ENCODE data around the gene ACOT11.

ACOT11 gene

DNA sequence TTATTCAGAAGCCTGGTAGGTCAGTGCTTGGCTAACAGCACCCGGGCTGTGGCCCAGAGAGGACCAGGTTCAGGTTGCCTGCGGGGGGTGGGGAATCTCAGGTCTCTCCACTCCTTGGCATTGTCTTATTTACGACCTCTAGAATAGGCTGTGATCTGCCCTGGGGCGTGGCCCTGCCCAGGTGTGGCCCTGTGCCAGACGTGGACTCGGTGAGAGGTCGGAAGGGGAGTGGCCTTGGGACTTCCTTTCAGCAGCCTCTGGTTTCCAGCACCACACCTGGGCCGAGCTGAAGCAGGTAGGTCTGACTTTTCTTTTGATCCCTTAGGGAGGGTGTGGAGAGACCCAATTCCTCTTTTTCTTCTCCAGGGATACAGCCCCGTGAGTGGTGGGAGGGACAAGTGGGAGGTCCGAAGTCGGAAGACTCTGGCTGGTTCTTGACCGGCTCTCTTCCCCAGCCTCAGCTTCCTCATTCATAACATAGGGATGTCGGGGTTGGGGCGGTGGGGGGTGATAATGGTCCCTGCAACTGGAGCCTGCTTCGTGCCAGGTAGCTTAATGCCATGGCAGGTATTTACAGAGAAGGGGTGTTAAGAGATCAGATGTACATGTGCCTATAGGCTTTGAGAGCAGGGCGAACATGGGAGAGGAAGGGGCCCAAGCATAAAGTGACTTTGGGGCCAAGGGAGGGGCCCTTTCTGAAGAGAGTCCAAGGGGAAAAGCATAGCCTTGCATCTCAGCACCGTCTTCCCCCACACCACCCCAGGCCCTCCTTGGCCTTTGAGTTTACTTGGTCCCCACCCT lies 16.5 kb downstream of the ACOT11 start:
- DNase-seq (ENCODE audit: low spot score), result peak; percentile 92

GRCh38 chr1:54565113-54565501 lies 17.1 kb downstream of the ACOT11 start:
- DNase-seq (ENCODE audit: low spot score), result no peak

DNA sequence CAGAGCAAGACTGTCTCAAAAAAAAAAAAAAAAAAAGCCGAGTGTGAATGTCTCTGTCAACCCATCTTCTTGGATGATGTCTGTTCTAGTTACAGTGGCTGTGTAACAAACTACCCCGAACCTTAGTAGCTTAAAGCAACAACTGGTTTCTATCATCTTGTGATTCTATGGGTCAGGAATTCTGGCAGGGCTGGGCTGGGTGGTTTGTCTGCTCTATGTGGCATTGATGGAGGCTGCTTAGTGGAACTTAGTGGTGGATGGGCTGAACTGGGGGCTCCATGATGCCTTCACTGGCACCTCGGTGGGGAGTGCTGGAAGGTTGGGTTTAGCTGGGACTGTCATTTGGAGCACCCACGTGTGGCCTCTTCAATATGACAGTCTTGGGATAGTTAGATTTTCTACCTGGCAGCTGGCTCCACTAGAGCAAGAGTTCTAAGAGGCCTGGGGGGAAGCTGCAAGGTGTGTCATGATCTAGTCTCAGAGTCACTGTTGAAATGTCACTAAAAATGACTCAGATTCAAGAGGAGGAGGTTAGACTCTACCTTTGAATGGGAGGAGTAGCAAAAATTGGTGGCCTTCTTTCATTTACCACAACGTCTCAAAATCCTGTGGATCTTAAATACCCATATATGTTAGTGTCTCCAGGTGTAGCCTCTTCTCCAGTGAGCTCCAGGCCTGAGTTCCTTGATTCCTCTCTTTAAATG lies 18.6 kb downstream of the ACOT11 start:
- DNase-seq (ENCODE audit: low spot score), result no peak

GRCh38 chr1:54567961-54568360 lies 19.9 kb downstream of the ACOT11 start:
- DNase-seq (ENCODE audit: low spot score), result no peak

DNA sequence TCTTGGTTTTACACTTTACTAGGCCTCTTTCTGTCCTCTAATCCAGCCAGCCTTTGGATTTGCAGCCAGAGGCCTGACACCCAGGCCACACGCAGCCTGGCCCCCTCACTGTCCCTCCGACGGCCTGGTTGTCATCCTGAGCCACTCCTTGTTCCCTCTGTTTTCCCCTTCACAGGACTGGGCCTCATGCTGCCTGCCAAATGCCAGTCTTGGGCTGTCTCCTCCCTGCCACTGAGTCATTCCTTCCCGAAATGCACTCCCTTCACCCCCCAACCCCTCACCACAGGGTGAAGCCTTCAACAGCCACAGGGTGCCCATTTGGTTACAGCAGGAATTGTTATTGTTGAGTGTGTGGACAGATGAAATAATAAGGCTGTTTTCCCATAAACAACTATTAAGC lies 21.3 kb downstream of the ACOT11 start:
- peak; percentile 16 for DNase-seq (ENCODE audit: low spot score)

GRCh38 chr1:54570161-54570560 lies 22.1 kb downstream of the ACOT11 start:
- DNase-seq (ENCODE audit: low spot score), result no peak

DNA sequence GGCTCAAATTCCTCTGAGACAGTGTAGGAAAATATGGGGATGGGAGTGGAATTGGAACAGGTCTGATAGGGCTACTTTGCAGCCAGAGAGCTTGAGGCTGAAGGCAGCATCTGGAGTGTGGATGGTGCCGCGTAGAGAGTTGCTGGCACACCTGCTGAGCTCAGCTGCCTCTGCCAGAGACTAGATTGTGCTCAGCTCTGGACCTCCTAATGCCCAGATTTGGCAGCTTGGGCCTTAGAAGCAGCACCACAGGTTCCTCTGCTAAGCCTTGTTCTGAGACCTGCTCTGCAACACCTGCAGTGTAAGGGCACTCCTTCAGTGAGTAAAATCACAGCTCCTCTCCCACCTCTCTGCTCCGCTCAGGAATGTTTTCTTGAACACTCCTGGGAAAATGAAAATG lies 23.3 kb downstream of the ACOT11 start:
- DNase-seq (ENCODE audit: low spot score), result no peak

- DNase-seq (ENCODE audit: low spot score), result no peak
Observed at GRCh38 chr1:54571803-54572541, 23.9 kb downstream of the ACOT11 start.

GRCh38 chr1:54572542-54572850 lies 24.5 kb downstream of the ACOT11 start:
- DNase-seq (ENCODE audit: low spot score), result no peak

GRCh38 chr1:54574158-54574778 lies 26.2 kb downstream of the ACOT11 start:
- no peak for DNase-seq (ENCODE audit: low spot score)

- no peak for DNase-seq (ENCODE audit: low spot score)
Observed at GRCh38 chr1:54575161-54575560, 27.1 kb downstream of the ACOT11 start.

DNA sequence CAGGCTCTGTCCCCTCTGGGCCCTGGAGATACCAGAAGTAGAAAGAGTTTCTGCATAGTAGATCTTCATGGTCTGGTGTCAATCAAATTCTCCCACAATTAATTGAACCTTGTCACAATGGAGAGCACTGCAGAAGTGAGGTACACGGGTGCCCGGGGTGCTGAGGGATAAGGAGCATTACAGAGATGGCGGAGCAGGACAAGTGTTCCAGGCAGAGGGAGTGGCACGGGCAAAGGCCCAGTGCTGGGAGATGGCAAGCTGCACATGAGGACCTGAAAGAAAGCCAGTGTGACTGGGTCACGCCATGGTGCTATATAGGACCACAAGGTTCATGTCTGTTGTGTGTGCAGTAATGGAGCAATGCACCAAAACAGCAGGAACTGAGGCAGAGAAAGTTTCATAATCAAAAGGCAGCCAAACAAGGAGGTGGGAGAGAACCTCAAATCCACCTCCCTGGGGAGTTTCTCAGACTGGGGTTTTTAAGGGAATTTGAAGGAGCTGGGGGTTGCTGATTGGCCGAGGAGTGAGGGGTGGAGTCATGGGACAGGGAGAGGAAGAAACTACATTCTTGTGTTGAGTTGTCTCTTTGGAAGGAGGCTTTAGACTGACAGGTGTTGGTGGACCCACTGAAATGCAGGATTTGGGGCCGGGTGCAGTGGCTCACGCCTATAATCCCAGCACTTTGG lies 27.7 kb downstream of the ACOT11 start:
- DNase-seq (ENCODE audit: low spot score), result no peak

- DNase-seq (ENCODE audit: low spot score), result no peak
Observed at GRCh38 chr1:54577612-54578011, 29.6 kb downstream of the ACOT11 start.

DNA sequence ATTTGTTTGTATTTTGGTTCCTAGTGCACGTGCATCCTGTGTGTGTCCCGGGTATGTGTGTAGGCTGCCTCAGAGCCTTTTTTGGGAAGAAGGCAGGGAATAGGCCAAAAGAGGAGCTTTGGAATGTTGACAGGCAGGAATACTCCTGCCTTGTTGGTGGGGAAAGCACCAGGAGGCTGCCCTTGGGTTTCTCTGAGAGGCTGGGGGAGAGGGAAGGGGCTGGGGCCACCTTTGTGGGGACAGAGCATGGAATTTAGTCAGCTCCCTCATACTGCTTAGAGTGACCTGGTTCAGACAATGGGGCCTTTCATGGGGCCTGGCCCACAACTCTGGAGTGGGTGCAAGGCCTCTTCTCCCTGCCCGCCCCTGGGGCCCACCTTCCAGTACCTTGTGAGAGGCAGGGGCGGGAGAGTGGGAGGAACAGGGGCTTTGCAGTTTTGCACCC lies 31.3 kb downstream of the ACOT11 start:
- DNase-seq (ENCODE audit: low spot score), result no peak

DNA sequence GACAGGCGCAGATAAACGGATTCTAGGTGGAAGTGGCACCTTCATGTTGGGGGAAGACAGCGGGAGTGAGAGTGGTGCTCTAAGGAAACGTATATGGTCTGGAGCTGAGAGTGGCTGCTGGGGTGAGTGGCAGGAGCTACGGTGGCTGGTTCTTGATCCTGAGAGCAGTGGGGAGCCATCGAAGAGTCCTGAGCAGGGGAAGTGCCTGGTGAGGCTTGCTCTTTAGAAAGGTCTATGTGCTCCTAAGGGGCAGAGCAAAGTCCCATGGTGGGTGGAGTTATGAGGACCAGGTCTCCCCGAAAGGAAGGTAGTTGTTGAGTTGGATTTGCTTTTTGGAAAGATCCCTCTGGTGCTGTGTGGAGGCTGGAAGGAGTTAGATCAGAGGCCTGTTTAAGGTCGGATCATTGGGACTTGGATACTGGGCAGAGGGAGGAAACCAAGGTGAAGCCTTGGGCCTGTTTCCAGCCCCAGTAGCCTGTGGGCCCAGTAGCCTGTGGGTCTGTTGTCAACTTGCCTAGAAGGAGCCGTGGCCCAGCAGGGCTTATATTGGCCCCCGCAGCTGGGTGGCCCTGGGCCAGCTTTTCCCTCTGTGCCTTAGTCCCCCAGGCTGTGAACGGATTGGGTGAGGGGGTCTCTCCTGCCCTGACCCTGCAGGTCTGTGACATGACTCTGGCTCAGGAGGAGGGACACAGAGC lies 33.0 kb downstream of the ACOT11 start:
- no peak for DNase-seq (ENCODE audit: low spot score)

DNA sequence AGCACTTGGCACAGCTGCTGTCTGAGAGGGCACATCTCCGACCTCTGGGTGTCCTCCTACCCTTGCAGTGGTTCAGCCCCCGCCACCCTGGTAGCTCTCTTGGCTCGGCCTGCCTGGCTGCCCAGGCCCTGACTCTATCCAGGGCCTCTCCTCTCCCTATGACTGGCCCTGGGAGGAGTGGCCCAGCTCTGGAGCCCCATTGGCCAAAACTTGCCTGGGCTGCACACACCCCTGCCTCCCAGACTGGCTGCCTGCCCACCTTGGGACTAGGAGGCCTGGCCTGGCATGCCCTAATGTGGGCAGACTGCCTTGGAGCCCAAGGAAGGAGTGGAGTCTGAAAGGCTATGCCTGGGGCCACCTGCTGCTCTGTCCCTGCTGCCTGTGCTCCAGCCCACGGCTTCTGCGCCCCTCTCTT lies 33.6 kb downstream of the ACOT11 start:
- DNase-seq (ENCODE audit: low spot score), result peak; percentile 14

GRCh38 chr1:54582566-54583306 lies 34.7 kb downstream of the ACOT11 start:
- no peak for DNase-seq (ENCODE audit: low spot score)

- no peak for DNase-seq (ENCODE audit: low spot score)
Observed at GRCh38 chr1:54583307-54583686, 35.3 kb downstream of the ACOT11 start.

GRCh38 chr1:54583871-54584270 lies 35.8 kb downstream of the ACOT11 start:
- DNase-seq (ENCODE audit: low spot score), result no peak

GRCh38 chr1:54584575-54584974 lies 36.5 kb downstream of the ACOT11 start:
- DNase-seq (ENCODE audit: low spot score), result no peak
